Peyer's patch (tissue), 4 donors: ENCODE measurements around the gene DMD. TPM values are rescaled to one million over a fixed set of nuclear protein-coding genes. Genes with fewer than 3 reads are reported as not detected.

ENCODE experiments used
- DNase-seq, 3 donors: peaks; one replicate each; pipeline ENCODE4 v3.0.0-alpha.2; 2017 to 2019
- H3K27ac ChIP-seq, 4 donors: fragments of 200-600 bp; sonication (generic); one replicate each; pipeline ENCODE4 v1.5.1; 2016 to 2019
- H3K27me3 ChIP-seq, 2 donors: fragments of 200-600 bp; sonication (generic); one replicate each; pipeline ENCODE4 v1.5.1; 2019
- H3K36me3 ChIP-seq, 3 donors: fragments of 200-600 bp; sonication (generic); one replicate each; pipeline ENCODE4 v1.5.1; 2016 to 2019
- H3K4me1 ChIP-seq, 4 donors: fragments of 200-600 bp; sonication (generic); one replicate each; pipeline ENCODE4 v1.5.1; 2016 to 2019
- H3K4me3 ChIP-seq, 4 donors: fragments of 200-600 bp; sonication (generic); 1 replicate in 3 of 4; 2 replicates in 1 of 4; pipeline ENCODE4 v1.5.1; 2016 to 2019; ENCODE audit warnings: mild to moderate bottlenecking in 1 of 4
- H3K9me3 ChIP-seq, 4 donors: fragments of 200-600 bp; sonication (generic); one replicate each; pipeline ENCODE4 v1.5.1; 2016 to 2019; ENCODE audit warnings: mild to moderate bottlenecking in 1 of 4
- POLR2A ChIP-seq, 2 donors: fragments of 450-650 bp; IDR thresholded peaks; one replicate each; pipeline ENCODE4 v1.5.1; 2017; ENCODE audit warnings: antibody characterized with exemption in 2 of 2, mild to moderate bottlenecking in 2 of 2, moderate library complexity in 2 of 2
- total RNA-seq, 4 donors: library from RNA; depleted of rRNA; stranded (reverse); fragments of >200 nt; gene quantifications; one replicate each; pipeline ENCODE4 v1.1.0, GENCODE V29; 2016
- TF ChIP-seq, protein P1 (sequence below), 6 experiments: fragments of 450-650 bp in 4 of 6; fragments of 200-600 bp in 2 of 6; sonication (generic) in 1 of 6; IDR thresholded peaks; one replicate each; pipeline ENCODE4 v1.5.1; 2017 to 2019; ENCODE audit warnings: antibody characterized with exemption in 6 of 6, mild to moderate bottlenecking in 3 of 6, moderate library complexity in 1 of 6

DMD gene
- total RNA-seq, 4 donors from 2014 or later = 15.8 to 109 (median 19.1) TPM

GRCh38 chrX:31697294-31697916, 1513.9 kb downstream of the DMD start:
- no peak overlapping the region for H3K27ac ChIP-seq
- no peaks in the 10 kb centered on the region for H3K4me1 ChIP-seq
- no peak for DNase-seq
- no peak for TF ChIP-seq POLR2A (IDR thresholded peaks at IDR 0.05)
- TF ChIP-seq, protein P1, sequence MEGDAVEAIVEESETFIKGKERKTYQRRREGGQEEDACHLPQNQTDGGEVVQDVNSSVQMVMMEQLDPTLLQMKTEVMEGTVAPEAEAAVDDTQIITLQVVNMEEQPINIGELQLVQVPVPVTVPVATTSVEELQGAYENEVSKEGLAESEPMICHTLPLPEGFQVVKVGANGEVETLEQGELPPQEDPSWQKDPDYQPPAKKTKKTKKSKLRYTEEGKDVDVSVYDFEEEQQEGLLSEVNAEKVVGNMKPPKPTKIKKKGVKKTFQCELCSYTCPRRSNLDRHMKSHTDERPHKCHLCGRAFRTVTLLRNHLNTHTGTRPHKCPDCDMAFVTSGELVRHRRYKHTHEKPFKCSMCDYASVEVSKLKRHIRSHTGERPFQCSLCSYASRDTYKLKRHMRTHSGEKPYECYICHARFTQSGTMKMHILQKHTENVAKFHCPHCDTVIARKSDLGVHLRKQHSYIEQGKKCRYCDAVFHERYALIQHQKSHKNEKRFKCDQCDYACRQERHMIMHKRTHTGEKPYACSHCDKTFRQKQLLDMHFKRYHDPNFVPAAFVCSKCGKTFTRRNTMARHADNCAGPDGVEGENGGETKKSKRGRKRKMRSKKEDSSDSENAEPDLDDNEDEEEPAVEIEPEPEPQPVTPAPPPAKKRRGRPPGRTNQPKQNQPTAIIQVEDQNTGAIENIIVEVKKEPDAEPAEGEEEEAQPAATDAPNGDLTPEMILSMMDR (IDR thresholded peaks at IDR 0.05) = no peak
- no peak overlapping the region for H3K4me3 ChIP-seq
- H3K27me3 ChIP-seq = no peaks in the 10 kb centered on the region
- H3K36me3 ChIP-seq = no peaks in the 10 kb centered on the region
- H3K9me3 ChIP-seq = no peaks in the 10 kb centered on the region

GRCh38 chrX:31679861-31680260, 1531.5 kb downstream of the DMD start:
- DNase-seq = no peak
- Histone ChIP-seq H3K4me1 (no peaks in the 10 kb centered on the region), H3K4me3 (no peak overlapping the region), H3K27me3 (no peaks in the 10 kb centered on the region), H3K36me3 (no peaks in the 10 kb centered on the region), H3K9me3 (no peaks in the 10 kb centered on the region), H3K27ac (no peak overlapping the region)
- no peak for TF ChIP-seq POLR2A (IDR thresholded peaks at IDR 0.05)
- TF ChIP-seq, protein P1 (IDR thresholded peaks at IDR 0.05) = no peak

GRCh38 chrX:31670245-31670644, 1541.1 kb downstream of the DMD start:
- Histone ChIP-seq H3K27ac (no peak overlapping the region), H3K9me3 (no peaks in the 10 kb centered on the region), H3K27me3 (no peaks in the 10 kb centered on the region), H3K36me3 (no peaks in the 10 kb centered on the region), H3K4me3 (no peak overlapping the region), H3K4me1 (no peaks in the 10 kb centered on the region)
- TF ChIP-seq POLR2A (IDR thresholded peaks at IDR 0.05) = no peak
- TF ChIP-seq, protein P1 (IDR thresholded peaks at IDR 0.05) = no peak
- no peak for DNase-seq

DNA sequence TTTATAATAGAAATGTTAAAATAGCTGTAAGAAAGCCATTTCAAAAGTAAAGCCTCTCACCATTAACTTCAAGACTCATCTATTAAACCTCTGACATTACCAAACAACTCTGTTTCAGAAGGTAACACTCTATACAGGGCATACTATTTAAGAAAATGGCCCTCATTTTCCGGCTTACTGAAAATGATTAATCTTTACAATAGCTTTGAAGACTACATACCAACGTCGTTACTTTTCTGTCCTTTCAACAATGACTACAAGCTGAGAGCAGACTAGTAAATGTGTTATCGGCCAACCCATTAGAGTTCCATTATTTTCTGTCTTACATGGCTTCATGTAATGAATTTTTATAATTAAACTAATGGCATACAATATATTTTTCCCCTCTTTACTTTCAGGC, 1545.9 kb downstream of the DMD start:
- no peaks in the 10 kb centered on the region for H3K4me1 ChIP-seq
- H3K4me3 ChIP-seq = no peak overlapping the region
- H3K36me3 ChIP-seq = no peaks in the 10 kb centered on the region
- H3K27ac ChIP-seq = no peak overlapping the region
- no peak for DNase-seq
- TF ChIP-seq, protein P1 (IDR thresholded peaks at IDR 0.05) = no peak
- TF ChIP-seq POLR2A (IDR thresholded peaks at IDR 0.05) = no peak
- H3K27me3 ChIP-seq = no peaks in the 10 kb centered on the region
- no peaks in the 10 kb centered on the region for H3K9me3 ChIP-seq

DNA sequence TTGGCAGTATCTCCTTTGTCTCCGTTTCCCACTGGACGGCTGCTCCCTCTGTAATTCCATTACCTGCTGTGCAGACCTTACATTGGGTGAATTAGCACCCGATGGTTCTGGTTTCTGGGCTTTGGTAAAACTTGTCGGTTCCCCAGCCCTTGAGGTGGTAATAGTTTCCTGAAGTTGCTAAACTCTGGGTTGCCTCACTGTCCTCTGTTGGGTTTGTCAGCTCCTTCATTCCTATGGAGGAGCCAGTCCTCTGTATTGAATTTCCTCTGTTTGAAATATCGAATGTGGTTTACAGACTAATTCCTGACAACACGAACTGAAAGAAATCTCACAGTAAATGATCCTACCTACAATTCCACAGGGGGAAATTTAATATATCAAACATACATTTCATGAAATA, 1548.2 kb downstream of the DMD start:
- DNase-seq = no peak
- TF ChIP-seq POLR2A (IDR thresholded peaks at IDR 0.05) = no peak
- TF ChIP-seq, protein P1 (IDR thresholded peaks at IDR 0.05) = no peak
- Histone ChIP-seq H3K27me3 (no peaks in the 10 kb centered on the region), H3K27ac (no peak overlapping the region), H3K4me3 (no peak overlapping the region), H3K9me3 (no peaks in the 10 kb centered on the region), H3K4me1 (no peaks in the 10 kb centered on the region), H3K36me3 (no peaks in the 10 kb centered on the region)
